IMR-90 (cell line): ENCODE results near the gene MGAT5B.

Experiments
- BHLHE40 ChIP-seq: fragments of 150-350 bp; IDR thresholded peaks from 2 replicates; pipeline ENCODE4 v1.6.1; 2016; ENCODE audit warnings: mild to moderate bottlenecking, low read depth, low read length
- MAFK ChIP-seq: IDR thresholded peaks from 2 replicates; pipeline ENCODE4 v1.6.1; 2012; ENCODE audit warnings: low read depth, low read length, improper control_type of control experiment
- MAZ ChIP-seq: IDR thresholded peaks from 2 replicates; pipeline ENCODE4 v1.6.1; 2012; ENCODE audit warnings: low read depth, mild to moderate bottlenecking, low read length, improper control_type of control experiment, moderate library complexity, borderline replicate concordance
- MXI1 ChIP-seq: IDR thresholded peaks from 2 replicates; pipeline ENCODE4 v1.6.1; 2012; ENCODE audit warnings: low read depth, mild to moderate bottlenecking, low read length, moderate library complexity, borderline replicate concordance
- POLR2A ChIP-seq: IDR thresholded peaks from 2 replicates; pipeline ENCODE4 v1.6.1; 2012; ENCODE audit warnings: mild to moderate bottlenecking, low read depth, low read length
- RAD21 ChIP-seq: IDR thresholded peaks from 2 replicates; pipeline ENCODE4 v1.6.1; 2012; ENCODE audit warnings: low read length, improper control_type of control experiment
- TF ChIP-seq, protein P1 (sequence below): conservative IDR thresholded peaks from 2 replicates; pipeline ENCODE4 v1.5.1; 2012; ENCODE audit warnings: mild to moderate bottlenecking, low read depth, low read length, improper control_type of control experiment

DNA sequence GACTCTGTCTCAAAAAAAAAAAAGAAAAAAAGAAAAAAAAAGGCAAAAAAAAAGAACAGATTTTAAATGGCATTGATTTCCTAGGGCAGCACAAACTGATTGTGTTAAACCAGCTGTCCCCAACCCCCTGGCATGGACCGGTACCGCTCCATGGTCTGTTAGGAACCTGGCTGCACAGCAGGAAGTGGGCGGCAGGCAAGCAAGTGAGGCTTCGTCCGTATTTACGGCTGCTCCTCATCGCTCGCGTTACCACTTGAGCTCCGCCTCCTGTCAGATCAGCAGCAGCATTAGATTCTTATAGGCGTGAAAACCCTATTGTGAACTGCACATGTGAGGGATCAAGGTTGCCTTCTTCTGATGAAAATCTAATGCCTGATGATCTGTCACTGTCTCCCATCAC is 26.6 kb downstream of the MGAT5B start:
- TF ChIP-seq POLR2A, result no peak
- TF ChIP-seq, protein P1, sequence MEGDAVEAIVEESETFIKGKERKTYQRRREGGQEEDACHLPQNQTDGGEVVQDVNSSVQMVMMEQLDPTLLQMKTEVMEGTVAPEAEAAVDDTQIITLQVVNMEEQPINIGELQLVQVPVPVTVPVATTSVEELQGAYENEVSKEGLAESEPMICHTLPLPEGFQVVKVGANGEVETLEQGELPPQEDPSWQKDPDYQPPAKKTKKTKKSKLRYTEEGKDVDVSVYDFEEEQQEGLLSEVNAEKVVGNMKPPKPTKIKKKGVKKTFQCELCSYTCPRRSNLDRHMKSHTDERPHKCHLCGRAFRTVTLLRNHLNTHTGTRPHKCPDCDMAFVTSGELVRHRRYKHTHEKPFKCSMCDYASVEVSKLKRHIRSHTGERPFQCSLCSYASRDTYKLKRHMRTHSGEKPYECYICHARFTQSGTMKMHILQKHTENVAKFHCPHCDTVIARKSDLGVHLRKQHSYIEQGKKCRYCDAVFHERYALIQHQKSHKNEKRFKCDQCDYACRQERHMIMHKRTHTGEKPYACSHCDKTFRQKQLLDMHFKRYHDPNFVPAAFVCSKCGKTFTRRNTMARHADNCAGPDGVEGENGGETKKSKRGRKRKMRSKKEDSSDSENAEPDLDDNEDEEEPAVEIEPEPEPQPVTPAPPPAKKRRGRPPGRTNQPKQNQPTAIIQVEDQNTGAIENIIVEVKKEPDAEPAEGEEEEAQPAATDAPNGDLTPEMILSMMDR, result no peak
- TF ChIP-seq MAZ, result no peak
- TF ChIP-seq MXI1, result no peak
- TF ChIP-seq MAFK, result no peak
- TF ChIP-seq BHLHE40, result no peak
- TF ChIP-seq RAD21, result no peak
